ENCODE measurements around the gene CCDC6.

Gene CCDC6

DNA sequence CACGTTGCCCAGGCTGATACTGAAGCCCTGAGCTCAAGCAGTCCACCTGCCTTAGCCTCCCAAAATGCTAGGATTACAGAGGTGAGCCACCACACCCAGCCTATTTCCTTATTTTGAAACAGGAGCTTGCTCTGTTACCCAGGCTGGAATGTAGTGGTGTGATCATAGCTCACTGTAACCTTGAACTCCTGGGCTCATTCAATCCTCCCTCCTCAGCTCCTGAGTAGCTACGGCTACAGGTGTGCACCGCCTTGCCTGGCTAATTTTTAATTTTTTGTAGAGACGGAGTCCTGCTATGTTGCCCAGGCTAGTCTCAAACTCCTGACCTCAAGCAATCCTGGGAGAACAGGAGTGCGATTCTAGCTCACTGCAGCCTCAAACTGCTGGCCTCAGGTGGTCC is 164.8 kb downstream of the CCDC6 start:
- H3K4me3 ChIP-seq (ENCODE audit: low read depth, low read length, poor library complexity, severe bottlenecking), result no peak overlapping the region
- no peak for TF ChIP-seq EZH2 (IDR thresholded peaks at IDR 0.05; ENCODE audit: borderline replicate concordance, low read length)
- TF ChIP-seq, protein P1, sequence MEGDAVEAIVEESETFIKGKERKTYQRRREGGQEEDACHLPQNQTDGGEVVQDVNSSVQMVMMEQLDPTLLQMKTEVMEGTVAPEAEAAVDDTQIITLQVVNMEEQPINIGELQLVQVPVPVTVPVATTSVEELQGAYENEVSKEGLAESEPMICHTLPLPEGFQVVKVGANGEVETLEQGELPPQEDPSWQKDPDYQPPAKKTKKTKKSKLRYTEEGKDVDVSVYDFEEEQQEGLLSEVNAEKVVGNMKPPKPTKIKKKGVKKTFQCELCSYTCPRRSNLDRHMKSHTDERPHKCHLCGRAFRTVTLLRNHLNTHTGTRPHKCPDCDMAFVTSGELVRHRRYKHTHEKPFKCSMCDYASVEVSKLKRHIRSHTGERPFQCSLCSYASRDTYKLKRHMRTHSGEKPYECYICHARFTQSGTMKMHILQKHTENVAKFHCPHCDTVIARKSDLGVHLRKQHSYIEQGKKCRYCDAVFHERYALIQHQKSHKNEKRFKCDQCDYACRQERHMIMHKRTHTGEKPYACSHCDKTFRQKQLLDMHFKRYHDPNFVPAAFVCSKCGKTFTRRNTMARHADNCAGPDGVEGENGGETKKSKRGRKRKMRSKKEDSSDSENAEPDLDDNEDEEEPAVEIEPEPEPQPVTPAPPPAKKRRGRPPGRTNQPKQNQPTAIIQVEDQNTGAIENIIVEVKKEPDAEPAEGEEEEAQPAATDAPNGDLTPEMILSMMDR (IDR thresholded peaks at IDR 0.05; ENCODE audit: low read length), result no peak

DNA sequence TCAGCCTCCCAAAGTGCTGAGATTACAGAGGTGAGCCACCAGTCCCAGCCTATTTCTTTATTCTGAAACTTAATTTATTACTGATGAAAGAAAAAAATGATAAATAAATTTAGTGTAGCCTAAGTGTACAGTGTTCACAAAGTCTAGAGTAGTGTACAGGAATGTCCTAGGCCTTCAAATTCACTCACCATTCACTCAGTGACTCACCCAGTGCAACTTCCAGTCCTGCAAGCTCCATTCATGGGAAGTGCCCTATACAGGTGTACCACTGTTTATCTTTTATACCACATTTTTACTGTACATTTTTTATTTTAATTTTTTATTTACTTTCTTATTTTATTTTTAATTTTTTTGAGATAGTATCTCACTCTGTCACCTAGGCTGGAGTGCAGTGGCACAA is 165.3 kb downstream of the CCDC6 start:
- no peak overlapping the region for H3K4me3 ChIP-seq (ENCODE audit: low read depth, low read length, poor library complexity, severe bottlenecking)
- no peaks in the 10 kb centered on the region for H3K27me3 ChIP-seq (ENCODE audit: insufficient read depth, low read length)
- H3K79me2 ChIP-seq (ENCODE audit: insufficient read depth, low read length), result no peaks in the 10 kb centered on the region
- H4K20me1 ChIP-seq (ENCODE audit: insufficient read depth, low read length), result no peaks in the 10 kb centered on the region
- TF ChIP-seq, protein P1 (IDR thresholded peaks at IDR 0.05; ENCODE audit: low read length), result no peak
- no peak for TF ChIP-seq EZH2 (IDR thresholded peaks at IDR 0.05; ENCODE audit: borderline replicate concordance, low read length)
- H3K9me2 ChIP-seq (ENCODE audit: low read depth, low read length), result no peaks in the 10 kb centered on the region
- H3K4me2 ChIP-seq (ENCODE audit: low read length), result no peak overlapping the region
- H3K9ac ChIP-seq (ENCODE audit: low read length), result no peak overlapping the region
- H3F3A ChIP-seq (ENCODE audit: insufficient read depth, low read length), result no peaks in the 10 kb centered on the region
- no peak overlapping the region for H3K27ac ChIP-seq (ENCODE audit: low read depth, low read length, poor library complexity, severe bottlenecking)
- no peaks in the 10 kb centered on the region for H3K4me1 ChIP-seq (ENCODE audit: insufficient read depth, low read length, severe bottlenecking)
- no peaks in the 10 kb centered on the region for H3K36me3 ChIP-seq (ENCODE audit: insufficient read depth, low read length)
- H3K9me3 ChIP-seq (ENCODE audit: low read length), result no peaks in the 10 kb centered on the region
- H2AFZ ChIP-seq (ENCODE audit: low read length), result no peak overlapping the region

More for the DNA sequence above, 164.8 kb downstream of the CCDC6 start:
- Histone ChIP-seq H4K20me1 (ENCODE audit: insufficient read depth, low read length) (no peaks in the 10 kb centered on the region), H3K79me2 (ENCODE audit: insufficient read depth, low read length) (no peaks in the 10 kb centered on the region), H3K9me3 (ENCODE audit: low read length) (no peaks in the 10 kb centered on the region), H3K36me3 (ENCODE audit: insufficient read depth, low read length) (no peaks in the 10 kb centered on the region), H3K9ac (ENCODE audit: low read length) (no peak overlapping the region), H3K27me3 (ENCODE audit: insufficient read depth, low read length) (no peaks in the 10 kb centered on the region), H3K27ac (ENCODE audit: low read depth, low read length, poor library complexity, severe bottlenecking) (no peak overlapping the region), H3K4me1 (ENCODE audit: insufficient read depth, low read length, severe bottlenecking) (no peaks in the 10 kb centered on the region), H3K4me2 (ENCODE audit: low read length) (no peak overlapping the region), H3F3A (ENCODE audit: insufficient read depth, low read length) (no peaks in the 10 kb centered on the region), H2AFZ (ENCODE audit: low read length) (no peak overlapping the region), H3K9me2 (ENCODE audit: low read depth, low read length) (no peaks in the 10 kb centered on the region)

Data from OCI-LY1 (cell line).